PC-3 (cell line): ENCODE data around the gene ELF2.

Experiments
- CTCF ChIP-seq: fragments of 300-600 bp; sonication (generic); conservative IDR thresholded peaks from 2 replicates; pipeline ENCODE4 v1.5.1; 2017; ENCODE audit warnings: antibody characterized with exemption, low read depth, mild to moderate bottlenecking, low read length
- EZH2 ChIP-seq: fragments of 300-600 bp; sonication (generic); IDR thresholded peaks from one replicate; pipeline ENCODE4 v1.6.1; 2017; ENCODE audit warnings: antibody characterized with exemption, mild to moderate bottlenecking, low read length; ENCODE audit not compliant: unreplicated experiment

- no peak for TF ChIP-seq EZH2
- TF ChIP-seq CTCF, result no peak
Observed at GRCh38 chr4:139154538-139154937, 22.5 kb downstream of the ELF2 start.
